ENCODE measurements around the gene ANTXR1.

- TF ChIP-seq CTCF (IDR thresholded peaks at IDR 0.05), result no peak
- TF ChIP-seq POLR2A (IDR thresholded peaks at IDR 0.05), result no peak
Measured at GRCh38 chr2:68975844-68976243, 37.1 kb upstream of the ANTXR1 start.

Measured in uterus (tissue), 2 donors.